SIG-M5 treated with dmso at 0.1 percent for 504 hours (cell line): ENCODE results near the gene PUSL1.
"Not testable (repeated sequence)": the region's sequence is repeated elsewhere in the genome, so short reads cannot be mapped to it uniquely, and the experiment has no call there.

Experiments used
- DNase-seq: peaks from one replicate; lab custom pipeline; 2025; ENCODE audit not compliant: unreplicated experiment; lab: John Stamatoyannopoulos, UW

The PUSL1 gene

DNA sequence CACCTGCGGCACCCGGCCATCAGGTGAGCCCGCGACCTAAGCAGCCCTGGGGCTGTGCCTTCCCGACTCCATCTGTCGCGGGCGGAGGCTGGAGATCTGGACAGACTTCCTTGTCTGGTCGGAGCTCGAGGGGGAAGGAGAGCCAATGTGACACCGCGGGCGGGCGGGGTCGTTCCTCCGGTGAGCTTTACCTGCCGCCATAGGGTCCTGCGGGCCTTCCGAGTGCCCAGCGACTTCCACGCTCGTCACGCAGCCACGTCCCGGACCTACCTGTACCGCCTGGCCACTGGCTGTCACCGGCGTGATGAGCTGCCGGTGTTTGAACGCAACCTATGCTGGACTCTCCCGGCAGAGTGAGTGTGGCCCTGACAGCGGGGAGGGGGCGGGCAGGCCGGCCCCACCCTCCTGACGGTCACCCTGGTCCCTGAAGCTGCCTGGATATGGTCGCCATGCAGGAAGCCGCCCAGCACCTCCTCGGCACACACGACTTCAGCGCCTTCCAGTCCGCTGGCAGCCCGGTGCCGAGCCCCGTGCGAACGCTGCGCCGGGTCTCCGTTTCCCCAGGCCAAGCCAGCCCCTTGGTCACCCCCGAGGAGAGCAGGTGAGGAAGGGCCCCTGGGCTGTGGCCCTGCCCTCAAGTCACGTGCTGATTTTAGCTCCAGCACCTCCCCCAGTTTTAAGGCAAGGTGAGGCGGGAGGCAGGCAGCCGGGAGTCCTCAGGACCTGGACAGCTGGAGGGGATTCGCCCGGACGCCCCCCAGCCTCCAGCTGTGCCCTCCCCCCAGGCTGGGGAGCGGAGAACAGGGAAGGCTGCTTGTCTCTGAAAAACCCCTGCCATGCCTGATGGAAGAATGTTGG lies 1.1 kb downstream of the PUSL1 start:
- DNase-seq: no peak

DNA sequence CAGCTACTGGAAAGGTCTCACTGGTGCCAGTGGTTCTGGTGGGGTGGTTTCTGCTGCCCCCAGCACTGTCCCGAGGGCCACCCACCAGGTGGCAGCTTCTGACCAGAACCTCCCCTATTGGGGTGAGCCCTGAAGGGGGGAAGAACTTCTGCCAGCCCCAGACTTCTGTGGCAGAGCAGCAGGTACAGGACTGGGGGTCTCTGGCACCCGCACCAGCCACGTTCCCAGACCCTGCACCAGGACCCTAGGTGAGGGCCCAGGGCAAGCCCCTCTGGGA lies 1.6 kb downstream of the PUSL1 start:
- DNase-seq: no peak

DNA sequence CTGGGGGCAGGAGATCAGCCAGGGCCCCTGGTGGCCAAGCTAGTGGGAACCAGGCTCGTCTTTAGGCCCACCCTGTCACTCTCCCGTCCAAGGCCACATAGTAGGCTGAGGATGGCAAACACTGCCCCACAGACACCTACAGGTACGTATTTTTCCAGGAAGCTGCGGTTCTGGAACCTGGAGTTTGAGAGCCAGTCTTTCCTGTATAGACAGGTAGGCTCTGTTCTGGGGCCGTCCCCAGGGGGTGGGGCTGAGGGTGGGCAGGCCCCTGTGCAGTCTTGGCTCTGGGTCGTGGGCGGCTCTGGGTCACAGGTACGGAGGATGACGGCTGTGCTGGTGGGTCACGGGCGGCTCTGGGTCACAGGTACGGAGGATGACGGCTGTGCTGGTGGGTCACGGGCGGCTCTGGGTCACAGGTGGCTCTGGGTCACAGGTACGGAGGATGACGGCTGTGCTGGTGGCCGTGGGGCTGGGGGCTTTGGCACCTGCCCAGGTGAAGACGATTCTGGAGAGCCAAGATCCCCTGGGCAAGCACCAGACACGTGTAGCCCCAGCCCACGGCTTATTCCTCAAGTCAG lies 2.2 kb downstream of the PUSL1 start:
- DNase-seq: no peak

DNA sequence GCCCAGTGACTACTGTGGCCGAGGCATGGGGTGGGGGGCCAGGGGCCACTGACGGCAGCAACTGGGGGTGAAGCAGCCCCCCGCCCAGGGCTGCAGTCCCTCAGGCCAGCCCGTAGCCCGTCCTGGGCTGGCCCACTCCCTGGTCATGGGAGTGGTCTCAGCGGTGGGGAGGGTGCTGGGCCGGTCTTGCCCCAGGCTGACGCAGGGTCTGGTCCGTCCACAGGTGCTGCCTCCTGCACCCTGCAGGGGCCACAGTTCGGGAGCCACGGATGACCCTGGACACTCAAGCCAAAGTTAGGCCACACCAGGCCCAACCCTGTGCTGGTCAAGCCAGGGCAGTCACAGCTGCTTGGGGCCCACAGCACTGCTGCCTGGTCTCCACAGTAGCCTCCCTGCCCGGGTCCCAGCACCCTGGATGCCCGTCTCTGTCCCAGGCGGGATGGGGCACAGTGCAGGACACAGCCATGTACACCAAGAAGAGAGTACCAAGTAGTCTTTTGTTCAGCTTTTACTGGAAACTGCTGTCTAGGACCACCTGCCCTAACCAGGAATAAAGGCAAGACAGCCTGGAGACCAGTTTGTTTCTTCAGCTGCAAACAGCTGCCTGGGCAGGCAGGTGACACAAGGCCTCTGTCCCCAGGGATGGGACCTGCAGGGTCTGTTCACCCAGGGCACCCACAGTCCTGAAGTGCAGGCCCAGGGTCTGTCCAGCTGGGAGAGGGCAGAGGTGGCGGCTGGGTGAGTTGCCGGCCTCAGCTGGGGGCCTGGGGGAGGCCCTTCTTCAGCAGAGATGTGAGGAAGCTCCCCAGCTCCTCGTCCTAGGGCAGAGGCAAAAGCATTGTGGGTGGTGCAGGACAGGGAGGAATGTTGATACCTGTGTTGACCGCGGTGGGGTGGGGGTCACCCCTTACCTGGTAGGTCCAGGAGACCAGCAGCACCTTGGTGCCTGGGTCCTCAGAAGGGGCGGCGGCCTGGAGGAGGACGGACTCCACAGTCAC lies 3.0 kb downstream of the PUSL1 start:
- no peak for DNase-seq

DNA sequence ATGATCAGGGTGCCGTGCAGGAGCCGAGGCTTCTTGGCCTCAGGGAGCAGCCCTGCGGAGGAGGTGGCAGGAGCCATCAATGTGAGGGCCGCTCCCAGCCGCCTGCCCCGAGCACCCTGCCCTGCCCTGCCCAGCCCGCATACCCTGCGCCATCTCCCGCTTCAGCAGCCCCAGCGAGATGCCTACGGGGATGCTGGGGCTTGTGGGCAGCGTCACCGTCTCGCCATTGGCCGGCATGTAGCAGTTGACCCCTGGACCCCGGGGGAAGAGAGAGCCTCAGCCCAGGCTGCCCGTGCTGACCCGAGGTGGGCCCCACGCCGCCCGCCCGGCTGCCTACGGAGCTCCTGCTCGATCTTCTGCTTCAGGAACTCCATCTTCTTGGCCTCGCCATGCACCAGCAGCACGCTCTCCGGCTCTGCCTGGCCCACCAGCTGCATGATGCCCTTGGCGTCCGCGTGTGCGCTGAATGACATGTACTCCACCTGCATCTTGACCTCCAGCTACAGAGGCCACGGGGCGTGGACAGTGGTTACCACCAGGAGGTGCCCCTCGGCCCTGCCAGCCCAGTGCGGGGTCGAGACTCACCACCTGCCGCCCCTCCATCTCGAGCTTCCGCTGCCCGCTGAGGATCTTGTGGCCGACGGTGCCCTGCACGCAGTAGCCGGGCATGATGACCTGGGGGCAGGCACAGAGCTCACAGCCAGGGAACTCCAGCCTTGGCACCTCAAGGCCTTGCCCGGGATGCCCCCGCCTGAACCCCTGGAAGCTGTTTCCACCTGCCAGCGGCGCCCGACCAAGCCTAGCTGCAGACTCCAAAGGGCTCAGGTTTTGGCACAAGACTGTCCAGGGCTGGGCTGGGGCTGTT lies 4.3 kb downstream of the PUSL1 start:
- DNase-seq: no peak

DNA sequence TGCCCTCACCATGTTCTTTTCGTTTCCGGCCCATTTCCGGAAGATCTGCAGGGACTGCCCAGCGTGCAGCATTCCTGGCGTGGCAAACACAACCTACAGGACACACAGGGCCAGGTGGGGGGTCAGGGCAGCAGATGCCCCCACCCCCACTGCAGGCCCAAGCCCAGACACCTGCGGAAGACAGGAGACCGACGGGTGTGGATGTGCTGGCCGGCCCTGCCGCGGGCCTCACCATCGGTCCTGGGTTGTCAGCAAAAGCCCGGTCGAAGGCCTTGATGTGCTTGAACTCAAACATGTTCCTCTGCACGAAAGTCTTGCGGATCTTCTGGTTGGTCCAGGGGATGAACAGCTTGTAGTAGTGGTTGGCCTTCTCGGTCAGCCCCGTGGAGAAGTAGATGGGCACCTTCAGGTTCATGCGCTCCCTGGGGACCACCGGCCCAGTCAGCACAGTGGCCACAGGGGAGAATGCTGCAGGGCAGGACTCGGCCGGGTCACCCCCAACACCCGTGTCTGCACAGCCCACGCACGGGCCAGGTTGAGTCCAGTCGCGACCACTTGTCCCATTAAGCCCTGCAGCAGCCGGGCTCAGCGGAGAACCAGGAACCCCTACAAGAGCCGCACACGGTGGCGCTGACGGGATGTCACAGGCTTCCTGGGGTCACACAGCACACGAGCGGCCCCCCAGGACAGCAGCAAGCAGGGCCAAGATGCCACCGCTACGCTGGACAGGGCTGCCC lies 5.3 kb downstream of the PUSL1 start:
- no peak for DNase-seq

DNA sequence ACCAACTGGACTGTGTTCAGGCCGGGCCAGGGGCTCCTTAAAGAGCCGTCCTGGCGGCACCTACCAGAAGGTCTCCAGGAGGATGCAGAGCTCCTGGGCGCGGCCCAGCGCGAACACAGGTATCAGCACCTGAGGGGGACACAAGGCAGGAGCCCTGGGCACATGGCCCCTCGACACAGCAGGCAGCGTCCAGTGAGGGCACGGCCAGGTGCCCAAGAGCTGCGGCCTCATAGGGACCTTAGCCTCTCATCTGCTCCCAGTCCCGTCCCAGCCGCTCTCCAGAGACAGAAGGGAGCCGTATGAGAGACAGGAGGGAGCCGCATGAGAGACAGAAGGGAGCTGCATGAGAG lies 5.8 kb downstream of the PUSL1 start:
- DNase-seq: no peak

DNA sequence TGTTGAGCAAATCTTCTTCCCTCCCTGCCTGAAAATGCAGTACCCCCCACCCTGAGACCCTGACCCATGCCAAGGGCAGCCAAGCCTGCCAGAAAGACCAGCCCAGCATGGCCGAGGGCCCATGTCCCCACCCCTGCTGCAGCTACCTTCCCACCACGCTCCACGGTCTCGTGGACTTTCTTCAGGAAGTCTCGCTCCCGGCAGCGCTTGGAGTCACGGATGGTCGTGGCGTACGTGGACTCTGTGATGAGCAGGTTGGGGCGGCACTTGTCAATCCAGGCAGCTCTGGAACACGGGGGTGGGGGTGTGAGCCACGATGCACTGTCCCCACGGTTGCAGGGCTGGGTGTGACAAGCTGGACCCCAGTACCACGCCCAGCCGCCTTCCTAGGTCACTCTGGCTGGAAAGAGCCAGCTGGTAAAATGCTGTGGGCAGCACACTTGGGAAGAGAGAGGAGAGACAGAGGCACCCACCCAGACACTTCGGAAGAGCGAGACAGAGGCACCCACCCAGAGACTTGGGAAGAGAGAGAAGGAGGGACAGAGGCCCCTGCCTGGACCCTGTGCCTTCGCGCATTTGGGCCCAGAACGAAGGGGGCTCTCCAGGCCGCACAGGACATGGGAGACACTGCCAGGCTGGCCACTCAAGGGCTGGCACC lies 6.4 kb downstream of the PUSL1 start:
- no peak for DNase-seq

DNA sequence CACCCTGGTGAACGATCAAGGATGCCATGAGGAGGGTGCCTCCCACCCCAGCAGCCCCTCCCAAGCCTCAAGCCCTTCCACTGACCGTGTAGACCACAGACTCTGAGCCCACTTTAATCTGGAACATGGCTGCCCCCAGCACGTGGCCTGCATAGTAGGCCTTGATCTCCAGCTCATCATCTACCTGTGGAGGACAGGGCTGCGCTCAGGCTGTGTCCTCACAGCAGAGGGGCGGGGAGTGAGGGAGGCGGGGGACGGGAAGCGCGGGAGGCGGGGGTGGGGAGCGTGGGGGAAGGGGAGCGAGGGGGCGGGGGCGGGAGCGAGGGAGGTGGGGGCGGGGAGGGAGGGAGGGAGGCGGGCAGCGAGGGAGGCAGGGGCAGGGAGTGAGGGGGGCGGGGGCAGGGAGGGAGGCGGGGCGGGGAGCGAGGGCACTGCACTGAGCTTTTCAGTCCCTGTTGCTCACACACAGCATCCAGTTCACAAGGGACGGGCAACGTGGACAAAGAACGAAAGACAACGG lies 7.1 kb downstream of the PUSL1 start:
- no peak for DNase-seq

DNA sequence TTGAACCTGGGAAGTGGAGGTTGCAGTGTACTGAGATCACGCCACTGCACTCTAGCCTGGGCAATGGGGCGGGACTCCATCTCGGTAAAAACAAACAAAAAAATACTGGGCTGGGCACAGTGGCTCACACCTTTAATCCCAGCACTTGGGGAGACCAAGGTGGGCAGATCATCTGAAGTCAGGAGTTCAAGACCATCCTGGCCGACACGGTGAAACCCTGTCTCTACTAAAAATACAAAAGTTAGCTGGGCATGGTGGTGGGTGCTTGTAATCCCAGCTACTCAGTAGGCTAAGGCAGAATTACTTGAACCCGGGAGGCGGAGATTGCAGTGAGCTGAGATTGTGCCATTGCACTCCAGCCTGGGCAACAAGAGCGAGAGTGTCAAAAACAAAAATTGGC lies 7.8 kb downstream of the PUSL1 start:
- DNase-seq: not testable (repeated sequence)

DNA sequence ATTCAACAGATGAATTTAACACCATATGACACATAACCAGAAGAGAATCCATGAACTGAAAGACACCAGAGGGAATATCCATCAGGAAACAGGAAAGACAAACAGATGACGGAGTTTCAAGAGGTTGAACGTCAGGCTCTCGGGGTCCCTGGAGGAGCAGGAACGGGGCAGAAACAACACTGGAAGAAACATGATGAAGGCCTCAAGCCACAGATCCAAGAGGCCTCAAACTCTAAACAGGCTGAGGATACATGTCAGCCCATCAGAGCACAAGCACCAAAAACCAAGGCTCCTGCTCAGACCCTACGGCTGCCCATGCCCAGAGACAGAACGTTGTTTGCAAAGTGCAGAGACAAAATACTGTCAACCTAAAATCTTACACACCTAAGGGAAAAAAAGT lies 9.0 kb downstream of the PUSL1 start:
- DNase-seq: no peak

DNA sequence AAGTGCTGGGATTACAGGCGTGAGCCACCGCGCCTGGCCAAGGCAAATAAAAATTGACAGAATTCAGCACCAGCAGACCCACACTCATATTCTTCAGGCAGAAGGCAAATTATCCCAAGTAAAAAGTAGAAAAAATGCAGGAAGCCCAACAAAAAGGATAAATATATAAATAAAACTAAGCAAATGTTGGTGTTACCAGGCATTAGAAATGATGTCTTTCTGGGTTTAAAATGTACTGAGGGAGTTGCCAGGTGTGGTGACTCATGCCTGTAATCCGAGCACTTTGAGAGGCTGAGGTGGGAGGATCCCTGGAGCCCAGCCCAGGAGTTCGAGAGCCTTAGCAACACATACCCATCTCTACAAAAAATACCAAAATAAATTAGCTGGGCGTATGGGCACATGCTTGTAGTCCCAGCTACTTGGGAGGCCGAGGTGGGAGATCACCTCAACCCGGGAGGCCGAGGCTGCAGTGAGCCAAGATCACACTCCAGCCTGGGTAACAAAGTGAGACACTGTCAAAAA lies 9.8 kb downstream of the PUSL1 start:
- DNase-seq: peak; percentile 17

DNA sequence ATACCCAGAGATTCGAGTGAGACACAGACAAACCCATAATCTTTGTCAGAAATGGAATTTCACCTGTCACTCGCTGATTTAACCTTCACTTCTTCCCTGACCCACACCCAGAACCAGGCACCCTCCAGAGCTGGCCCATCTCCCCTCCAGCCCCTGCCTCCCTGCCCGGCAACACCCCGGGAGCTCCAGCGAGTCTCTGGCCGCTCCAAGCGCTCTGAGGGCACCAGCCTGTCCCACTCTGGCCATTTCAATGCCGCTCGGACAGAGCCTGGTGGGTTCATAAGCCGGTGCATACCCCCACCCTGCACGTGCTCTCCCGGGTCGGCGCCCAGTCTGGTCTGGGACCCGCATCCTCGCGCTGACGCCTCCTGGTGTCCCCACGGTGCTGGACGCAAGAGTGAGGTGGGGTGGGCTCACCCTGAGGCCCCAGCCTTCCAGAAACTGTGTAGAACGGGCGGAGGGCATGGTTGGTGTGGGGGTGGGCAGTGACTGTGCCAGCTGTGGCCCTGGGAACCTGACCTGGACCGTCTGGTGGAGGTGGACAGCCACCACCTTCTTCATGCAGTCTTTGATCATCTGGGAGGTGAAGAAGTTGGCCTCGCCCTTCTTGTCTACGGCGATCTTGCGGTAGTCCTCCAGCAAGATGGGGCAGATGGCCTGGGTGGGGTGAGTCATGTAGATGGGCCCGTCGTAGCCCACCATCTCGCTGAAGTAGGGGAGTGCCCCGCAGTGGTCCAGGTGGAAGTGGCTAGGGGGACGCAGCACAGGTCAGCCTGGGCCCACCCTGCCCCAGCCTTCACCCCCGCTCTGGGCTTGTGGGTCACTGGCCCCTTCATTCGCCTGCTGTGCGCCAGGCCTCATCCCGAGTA lies 10.6 kb downstream of the PUSL1 start:
- DNase-seq: no peak

DNA sequence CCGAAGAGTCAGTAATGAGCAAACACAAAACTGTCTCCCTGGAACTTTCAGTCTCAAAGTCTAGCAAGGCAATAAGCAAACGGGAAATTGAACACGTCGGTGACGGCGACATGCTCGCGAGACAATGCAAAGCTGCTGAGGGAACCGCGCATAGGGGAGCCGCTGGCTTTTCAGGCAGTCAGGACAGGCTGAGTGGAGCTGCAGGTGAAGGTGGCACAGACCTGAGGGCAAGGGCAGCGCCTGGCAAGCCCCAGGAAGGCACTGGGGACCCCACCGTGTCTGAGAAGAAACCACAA lies 11.2 kb downstream of the PUSL1 start:
- DNase-seq: no peak

DNA sequence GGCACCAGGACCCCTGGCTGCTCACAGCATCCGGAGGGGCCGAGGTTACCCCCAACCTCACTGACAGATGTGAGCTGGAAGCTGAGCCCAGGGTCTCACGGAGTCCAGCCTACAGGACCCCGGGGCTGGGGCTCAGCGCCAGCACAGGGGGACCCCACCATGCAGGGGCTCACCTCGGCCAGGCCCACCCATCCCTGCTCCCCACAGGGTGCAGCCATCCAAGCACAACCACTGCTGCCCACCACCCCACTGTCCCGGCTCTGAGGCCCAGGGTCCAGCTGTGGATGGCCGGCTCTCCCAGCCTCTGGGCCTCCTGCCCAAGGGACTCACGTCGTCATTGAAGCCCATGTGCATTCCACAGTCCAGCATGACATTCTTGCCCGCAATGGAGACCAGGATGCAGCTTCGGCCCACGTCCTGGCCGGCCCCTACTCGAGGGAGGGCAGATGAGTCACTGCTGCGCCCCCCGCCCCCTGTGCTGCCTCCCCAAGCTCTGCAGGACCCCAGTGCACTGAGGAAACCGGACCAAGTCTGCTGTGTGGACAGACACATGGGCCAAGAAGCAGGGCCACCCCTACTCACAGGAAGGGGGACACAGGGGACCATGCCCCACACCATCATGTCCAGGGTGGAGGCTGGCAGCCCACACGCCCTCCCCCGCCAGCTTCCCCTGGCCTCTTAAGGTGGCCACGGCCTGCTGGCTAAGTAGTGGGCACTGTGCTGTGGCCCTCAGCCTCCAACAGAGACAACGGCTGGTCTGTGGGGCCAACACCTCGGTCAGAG lies 12.5 kb downstream of the PUSL1 start:
- no peak for DNase-seq

DNA sequence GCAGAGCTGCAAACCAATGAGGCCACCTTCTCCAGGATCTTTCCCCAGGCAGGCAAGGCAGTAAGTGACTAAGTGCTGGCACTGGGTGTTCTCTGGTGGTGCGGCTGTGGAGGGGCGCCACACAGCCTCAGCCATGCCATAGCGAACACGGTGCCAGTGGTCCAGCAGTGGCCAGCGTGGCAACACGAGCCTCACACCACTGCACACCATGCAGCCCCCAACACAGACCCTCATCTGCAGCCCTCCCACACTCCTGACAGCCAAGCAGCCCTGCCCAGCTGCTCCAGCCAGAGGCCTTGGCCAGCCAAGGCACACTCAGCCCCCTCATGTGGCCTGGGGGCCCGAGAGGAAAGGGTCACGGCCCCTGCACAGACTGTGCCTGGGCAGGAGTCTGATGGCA lies 13.1 kb downstream of the PUSL1 start:
- no peak for DNase-seq

DNA sequence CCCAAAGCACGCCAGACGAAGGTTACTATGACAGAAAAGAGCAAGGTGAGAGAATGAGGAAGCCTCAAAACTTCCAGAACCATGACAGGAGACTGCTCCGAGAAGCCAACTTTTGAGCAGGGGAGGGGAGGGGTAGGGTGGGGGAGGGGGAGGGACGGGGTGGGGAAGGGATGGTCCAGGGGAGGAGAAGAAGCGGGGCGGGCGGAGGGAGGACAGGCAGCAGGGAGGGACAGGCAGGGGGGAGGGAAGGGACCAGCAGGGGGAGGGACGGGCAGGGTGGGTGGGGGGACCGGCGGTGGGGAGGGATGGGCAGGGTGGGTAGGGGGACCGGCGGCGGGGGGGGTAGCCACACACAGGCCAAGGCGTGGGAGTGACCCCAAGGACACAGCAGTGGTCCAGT lies 14.0 kb downstream of the PUSL1 start:
- DNase-seq: no peak

DNA sequence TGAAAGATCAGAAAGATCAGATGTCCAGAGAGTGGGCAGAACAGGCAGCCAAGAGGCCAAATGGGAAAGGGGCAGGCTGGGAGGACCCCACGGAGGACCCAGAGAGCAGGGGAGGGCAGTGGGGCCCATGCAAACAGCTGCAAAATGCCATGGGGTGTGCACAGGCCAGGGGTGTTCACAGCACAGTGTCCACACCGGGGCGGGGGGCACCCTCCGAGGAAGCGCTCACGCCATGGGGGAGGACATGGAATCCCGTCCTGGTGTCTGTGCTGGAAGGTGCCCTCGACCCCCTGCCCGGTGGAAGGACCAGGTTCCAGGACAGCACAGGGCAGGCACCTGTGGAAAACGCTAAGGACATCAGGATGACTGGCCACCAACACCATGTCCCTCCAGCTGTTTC lies 14.6 kb downstream of the PUSL1 start:
- DNase-seq: no peak
